ENCODE measurements around the gene MGST2.

MGST2 gene

DNA sequence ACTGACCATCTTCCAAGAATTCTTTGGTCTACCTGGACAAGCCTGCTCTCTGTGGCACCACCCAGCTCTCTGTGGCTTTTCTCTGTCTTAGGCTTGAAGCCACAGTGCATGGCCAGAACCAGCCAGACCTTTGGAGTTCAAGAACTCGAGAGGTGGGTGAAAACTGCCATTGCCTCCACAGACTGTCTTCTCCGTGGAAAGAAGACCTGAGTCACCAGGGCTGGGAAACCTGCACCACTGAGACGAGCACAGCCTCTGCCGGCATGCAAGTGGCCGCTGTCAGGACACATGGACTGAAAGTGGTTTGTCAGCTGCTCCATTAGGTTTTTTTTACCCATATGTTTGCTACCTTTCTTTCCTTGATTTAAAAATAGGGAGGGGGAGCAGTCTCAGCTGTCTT lies 74.5 kb downstream of the MGST2 start:
- H3K4me1 ChIP-seq (ENCODE audit: control insufficient read depth, insufficient read depth, low read length), result peaks cover 13% of the 10 kb centered on the region
- no peak overlapping the region for H3K27ac ChIP-seq (ENCODE audit: low read depth, low read length)
- H3K9ac ChIP-seq (ENCODE audit: low read length), result no peak overlapping the region
- no peak overlapping the region for H3K4me3 ChIP-seq (ENCODE audit: low read depth, low read length)
- H3K9me3 ChIP-seq (ENCODE audit: control insufficient read depth, insufficient read depth, low read depth, low read length), result no peaks in the 10 kb centered on the region
- no peaks in the 10 kb centered on the region for H3K36me3 ChIP-seq (ENCODE audit: control insufficient read depth, insufficient read depth, low read length)
- peaks cover 10% of the 10 kb centered on the region for H3K27me3 ChIP-seq (ENCODE audit: control insufficient read depth, insufficient read depth, low read length)

GRCh38 chr4:139740531-139741041 lies 75.0 kb downstream of the MGST2 start:
- Histone ChIP-seq H3K27ac (ENCODE audit: low read depth, low read length) (no peak overlapping the region), H3K4me3 (ENCODE audit: low read depth, low read length) (no peak overlapping the region), H3K9me3 (ENCODE audit: control insufficient read depth, insufficient read depth, low read depth, low read length) (no peaks in the 10 kb centered on the region), H3K27me3 (ENCODE audit: control insufficient read depth, insufficient read depth, low read length) (peaks cover 8% of the 10 kb centered on the region), H3K4me1 (ENCODE audit: control insufficient read depth, insufficient read depth, low read length) (peaks cover 13% of the 10 kb centered on the region), H3K9ac (ENCODE audit: low read length) (no peak overlapping the region), H3K36me3 (ENCODE audit: control insufficient read depth, insufficient read depth, low read length) (no peaks in the 10 kb centered on the region)

- Histone ChIP-seq H3K4me3 (ENCODE audit: low read depth, low read length) (no peak overlapping the region), H3K27me3 (ENCODE audit: control insufficient read depth, insufficient read depth, low read length) (no peaks in the 10 kb centered on the region), H3K4me1 (ENCODE audit: control insufficient read depth, insufficient read depth, low read length) (peaks cover 9% of the 10 kb centered on the region), H3K27ac (ENCODE audit: low read depth, low read length) (no peak overlapping the region), H3K9ac (ENCODE audit: low read length) (no peak overlapping the region), H3K9me3 (ENCODE audit: control insufficient read depth, insufficient read depth, low read depth, low read length) (no peaks in the 10 kb centered on the region), H3K36me3 (ENCODE audit: control insufficient read depth, insufficient read depth, low read length) (no peaks in the 10 kb centered on the region)
Measured at GRCh38 chr4:139743027-139743426, 77.4 kb downstream of the MGST2 start.

DNA sequence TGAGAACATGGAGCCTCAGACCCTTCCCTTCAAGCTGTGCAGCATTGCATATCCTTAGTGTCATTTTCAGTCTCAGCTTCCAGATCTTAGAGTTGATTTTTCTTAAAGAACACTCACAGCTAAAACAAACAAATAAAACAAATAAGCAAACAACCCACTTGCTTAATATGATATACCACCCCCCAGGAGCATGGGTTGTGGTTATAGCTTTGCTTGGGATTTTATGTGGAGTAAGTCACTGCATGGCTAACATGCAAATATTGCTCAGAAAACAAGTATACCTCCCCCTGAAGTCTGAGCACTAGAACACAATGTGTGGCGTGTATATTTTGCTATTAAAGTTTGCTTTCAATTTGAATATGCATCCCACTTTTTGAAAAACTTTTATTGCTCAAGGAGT lies 78.6 kb downstream of the MGST2 start:
- H3K36me3 ChIP-seq (ENCODE audit: control insufficient read depth, insufficient read depth, low read length), result no peaks in the 10 kb centered on the region
- H3K27ac ChIP-seq (ENCODE audit: low read depth, low read length), result no peak overlapping the region
- no peaks in the 10 kb centered on the region for H3K27me3 ChIP-seq (ENCODE audit: control insufficient read depth, insufficient read depth, low read length)
- H3K9me3 ChIP-seq (ENCODE audit: control insufficient read depth, insufficient read depth, low read depth, low read length), result no peaks in the 10 kb centered on the region
- H3K4me3 ChIP-seq (ENCODE audit: low read depth, low read length), result no peak overlapping the region
- peaks cover 9% of the 10 kb centered on the region for H3K4me1 ChIP-seq (ENCODE audit: control insufficient read depth, insufficient read depth, low read length)
- no peak overlapping the region for H3K9ac ChIP-seq (ENCODE audit: low read length)

GRCh38 chr4:139745111-139745639 lies 79.6 kb downstream of the MGST2 start:
- H3K27me3 ChIP-seq (ENCODE audit: control insufficient read depth, insufficient read depth, low read length), result no peaks in the 10 kb centered on the region
- peaks cover 9% of the 10 kb centered on the region for H3K4me1 ChIP-seq (ENCODE audit: control insufficient read depth, insufficient read depth, low read length)
- H3K36me3 ChIP-seq (ENCODE audit: control insufficient read depth, insufficient read depth, low read length), result no peaks in the 10 kb centered on the region
- H3K9ac ChIP-seq (ENCODE audit: low read length), result no peak overlapping the region
- no peak overlapping the region for H3K4me3 ChIP-seq (ENCODE audit: low read depth, low read length)
- no peaks in the 10 kb centered on the region for H3K9me3 ChIP-seq (ENCODE audit: control insufficient read depth, insufficient read depth, low read depth, low read length)
- H3K27ac ChIP-seq (ENCODE audit: low read depth, low read length), result no peak overlapping the region

GRCh38 chr4:139746431-139747171 lies 81.0 kb downstream of the MGST2 start:
- Histone ChIP-seq H3K27me3 (ENCODE audit: control insufficient read depth, insufficient read depth, low read length) (no peaks in the 10 kb centered on the region), H3K4me3 (ENCODE audit: low read depth, low read length) (no peak overlapping the region), H3K27ac (ENCODE audit: low read depth, low read length) (no peak overlapping the region), H3K4me1 (ENCODE audit: control insufficient read depth, insufficient read depth, low read length) (peaks cover 9% of the 10 kb centered on the region), H3K36me3 (ENCODE audit: control insufficient read depth, insufficient read depth, low read length) (no peaks in the 10 kb centered on the region), H3K9me3 (ENCODE audit: control insufficient read depth, insufficient read depth, low read depth, low read length) (no peaks in the 10 kb centered on the region), H3K9ac (ENCODE audit: low read length) (peak overlapping the region; percentile 0)

- H3K4me3 ChIP-seq (ENCODE audit: low read depth, low read length), result no peak overlapping the region
- H3K27me3 ChIP-seq (ENCODE audit: control insufficient read depth, insufficient read depth, low read length), result no peaks in the 10 kb centered on the region
- no peak overlapping the region for H3K9ac ChIP-seq (ENCODE audit: low read length)
- H3K27ac ChIP-seq (ENCODE audit: low read depth, low read length), result no peak overlapping the region
- no peaks in the 10 kb centered on the region for H3K9me3 ChIP-seq (ENCODE audit: control insufficient read depth, insufficient read depth, low read depth, low read length)
- peaks cover 9% of the 10 kb centered on the region for H3K4me1 ChIP-seq (ENCODE audit: control insufficient read depth, insufficient read depth, low read length)
- no peaks in the 10 kb centered on the region for H3K36me3 ChIP-seq (ENCODE audit: control insufficient read depth, insufficient read depth, low read length)
Measured at GRCh38 chr4:139749338-139749737, 83.7 kb downstream of the MGST2 start.

DNA sequence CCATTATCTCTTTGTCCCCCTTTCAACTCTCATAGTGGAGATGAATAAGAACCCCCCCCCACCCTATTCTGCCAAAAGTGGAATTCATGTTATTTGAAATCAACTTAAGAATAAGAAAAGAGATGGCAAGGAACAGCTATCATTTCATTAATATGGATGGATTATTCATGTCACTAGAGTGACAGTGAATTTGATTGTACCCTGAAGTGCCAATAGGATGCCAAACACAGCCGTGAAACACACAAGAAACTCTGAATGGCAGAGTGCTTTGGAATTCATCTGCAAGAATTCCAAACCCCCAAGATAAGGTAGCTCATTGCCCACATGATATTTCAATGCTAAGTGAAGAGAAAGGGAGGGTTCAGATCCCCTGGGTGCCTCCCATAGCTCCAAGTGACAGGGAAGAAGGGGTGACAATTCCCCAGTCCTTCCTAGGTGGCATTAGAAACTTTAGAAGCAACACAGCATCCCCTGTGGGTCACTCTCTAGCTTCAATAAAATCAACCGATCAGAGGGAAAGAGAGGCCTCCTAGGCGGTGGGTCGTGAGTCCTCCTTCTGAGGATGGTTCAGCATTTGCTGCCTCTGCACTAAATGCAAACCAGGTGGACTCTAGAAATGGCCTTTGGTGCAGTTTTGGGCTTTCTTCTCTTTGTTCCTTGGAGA lies 84.3 kb downstream of the MGST2 start:
- Histone ChIP-seq H3K9me3 (ENCODE audit: control insufficient read depth, insufficient read depth, low read depth, low read length) (no peaks in the 10 kb centered on the region), H3K9ac (ENCODE audit: low read length) (no peak overlapping the region), H3K27ac (ENCODE audit: low read depth, low read length) (no peak overlapping the region), H3K4me3 (ENCODE audit: low read depth, low read length) (no peak overlapping the region), H3K27me3 (ENCODE audit: control insufficient read depth, insufficient read depth, low read length) (no peaks in the 10 kb centered on the region), H3K36me3 (ENCODE audit: control insufficient read depth, insufficient read depth, low read length) (no peaks in the 10 kb centered on the region), H3K4me1 (ENCODE audit: control insufficient read depth, insufficient read depth, low read length) (peaks cover 9% of the 10 kb centered on the region)

- Histone ChIP-seq H3K4me1 (ENCODE audit: control insufficient read depth, insufficient read depth, low read length) (no peaks in the 10 kb centered on the region), H3K36me3 (ENCODE audit: control insufficient read depth, insufficient read depth, low read length) (no peaks in the 10 kb centered on the region), H3K9ac (ENCODE audit: low read length) (no peak overlapping the region), H3K27me3 (ENCODE audit: control insufficient read depth, insufficient read depth, low read length) (no peaks in the 10 kb centered on the region), H3K27ac (ENCODE audit: low read depth, low read length) (no peak overlapping the region), H3K9me3 (ENCODE audit: control insufficient read depth, insufficient read depth, low read depth, low read length) (no peaks in the 10 kb centered on the region), H3K4me3 (ENCODE audit: low read depth, low read length) (no peak overlapping the region)
Measured at GRCh38 chr4:139753686-139754085, 88.1 kb downstream of the MGST2 start.

Measured in HUES6 (cell line).